PFSK-1 (cell line): ENCODE measurements around the gene DCLK3.

Source experiments
- FOXP2 ChIP-seq: optimal IDR thresholded peaks from 2 replicates; pipeline ENCODE3; 2011; ENCODE audit warnings: borderline replicate concordance, control low read depth, inconsistent platforms; ENCODE audit not compliant: insufficient read depth; ENCODE audit errors: extremely low read length, extremely low read depth
- POLR2AphosphoS5 ChIP-seq: IDR thresholded peaks from 2 replicates; pipeline ENCODE4 v1.6.1; 2012; ENCODE audit warnings: low read depth, mild to moderate bottlenecking, control low read depth, low read length, moderate library complexity
- SIN3A ChIP-seq: IDR thresholded peaks from 2 replicates; pipeline ENCODE4 v1.6.1; 2012; ENCODE audit warnings: mild to moderate bottlenecking, low read length, moderate library complexity, borderline replicate concordance; ENCODE audit not compliant: insufficient read depth
- TAF1 ChIP-seq: IDR thresholded peaks from 2 replicates; pipeline ENCODE4 v1.6.1; 2012; ENCODE audit warnings: low read length, control low read depth, borderline replicate concordance; ENCODE audit not compliant: insufficient read depth
- TF ChIP-seq, protein P1 (sequence below), 2 experiments: IDR thresholded peaks; 2 replicates each; pipeline versions ENCODE4 v1.6.1 to v1.8.0; 2011 to 2012; ENCODE audit warnings: low read depth in 2 of 2, low read length in 2 of 2, control low read depth in 1 of 2, inconsistent platforms in 1 of 2, mild to moderate bottlenecking in 1 of 2, moderate library complexity in 1 of 2; ENCODE audit not compliant: insufficient read depth in 1 of 2

Gene DCLK3

DNA sequence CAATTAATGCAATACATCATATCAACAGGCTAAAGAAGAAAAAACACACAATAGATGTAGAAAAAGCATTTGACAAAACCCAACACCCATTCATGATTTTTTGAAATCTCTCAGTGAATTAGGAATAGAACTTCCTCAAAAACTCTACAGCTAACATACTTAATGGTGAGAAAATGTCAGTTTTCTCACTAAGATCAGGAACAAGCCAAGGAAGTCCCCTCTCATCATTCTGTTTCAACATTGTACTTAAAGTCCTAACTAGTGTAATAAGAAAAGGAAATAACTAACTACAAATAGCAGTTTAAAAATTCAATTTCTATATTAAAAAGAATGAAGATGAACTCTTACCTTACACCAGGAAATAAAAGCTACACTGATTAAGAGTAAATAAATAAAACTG lies 77.8 kb downstream of the DCLK3 start:
- no peak for TF ChIP-seq FOXP2
- TF ChIP-seq SIN3A = no peak
- TF ChIP-seq TAF1 = no peak
- no peak for TF ChIP-seq POLR2AphosphoS5
- TF ChIP-seq, protein P1, sequence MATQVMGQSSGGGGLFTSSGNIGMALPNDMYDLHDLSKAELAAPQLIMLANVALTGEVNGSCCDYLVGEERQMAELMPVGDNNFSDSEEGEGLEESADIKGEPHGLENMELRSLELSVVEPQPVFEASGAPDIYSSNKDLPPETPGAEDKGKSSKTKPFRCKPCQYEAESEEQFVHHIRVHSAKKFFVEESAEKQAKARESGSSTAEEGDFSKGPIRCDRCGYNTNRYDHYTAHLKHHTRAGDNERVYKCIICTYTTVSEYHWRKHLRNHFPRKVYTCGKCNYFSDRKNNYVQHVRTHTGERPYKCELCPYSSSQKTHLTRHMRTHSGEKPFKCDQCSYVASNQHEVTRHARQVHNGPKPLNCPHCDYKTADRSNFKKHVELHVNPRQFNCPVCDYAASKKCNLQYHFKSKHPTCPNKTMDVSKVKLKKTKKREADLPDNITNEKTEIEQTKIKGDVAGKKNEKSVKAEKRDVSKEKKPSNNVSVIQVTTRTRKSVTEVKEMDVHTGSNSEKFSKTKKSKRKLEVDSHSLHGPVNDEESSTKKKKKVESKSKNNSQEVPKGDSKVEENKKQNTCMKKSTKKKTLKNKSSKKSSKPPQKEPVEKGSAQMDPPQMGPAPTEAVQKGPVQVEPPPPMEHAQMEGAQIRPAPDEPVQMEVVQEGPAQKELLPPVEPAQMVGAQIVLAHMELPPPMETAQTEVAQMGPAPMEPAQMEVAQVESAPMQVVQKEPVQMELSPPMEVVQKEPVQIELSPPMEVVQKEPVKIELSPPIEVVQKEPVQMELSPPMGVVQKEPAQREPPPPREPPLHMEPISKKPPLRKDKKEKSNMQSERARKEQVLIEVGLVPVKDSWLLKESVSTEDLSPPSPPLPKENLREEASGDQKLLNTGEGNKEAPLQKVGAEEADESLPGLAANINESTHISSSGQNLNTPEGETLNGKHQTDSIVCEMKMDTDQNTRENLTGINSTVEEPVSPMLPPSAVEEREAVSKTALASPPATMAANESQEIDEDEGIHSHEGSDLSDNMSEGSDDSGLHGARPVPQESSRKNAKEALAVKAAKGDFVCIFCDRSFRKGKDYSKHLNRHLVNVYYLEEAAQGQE (IDR thresholded peaks at IDR 0.05; ENCODE audit: insufficient read depth in 1 of 2, low read depth in 2 of 2, low read length in 2 of 2) = no peak

GRCh38 chr3:36681867-36682266 lies 82.5 kb downstream of the DCLK3 start:
- TF ChIP-seq FOXP2 = no peak
- TF ChIP-seq POLR2AphosphoS5 = no peak
- TF ChIP-seq SIN3A = no peak
- TF ChIP-seq TAF1 = no peak
- TF ChIP-seq, protein P1 (IDR thresholded peaks at IDR 0.05; ENCODE audit: insufficient read depth in 1 of 2, low read depth in 2 of 2, low read length in 2 of 2) = no peak

DNA sequence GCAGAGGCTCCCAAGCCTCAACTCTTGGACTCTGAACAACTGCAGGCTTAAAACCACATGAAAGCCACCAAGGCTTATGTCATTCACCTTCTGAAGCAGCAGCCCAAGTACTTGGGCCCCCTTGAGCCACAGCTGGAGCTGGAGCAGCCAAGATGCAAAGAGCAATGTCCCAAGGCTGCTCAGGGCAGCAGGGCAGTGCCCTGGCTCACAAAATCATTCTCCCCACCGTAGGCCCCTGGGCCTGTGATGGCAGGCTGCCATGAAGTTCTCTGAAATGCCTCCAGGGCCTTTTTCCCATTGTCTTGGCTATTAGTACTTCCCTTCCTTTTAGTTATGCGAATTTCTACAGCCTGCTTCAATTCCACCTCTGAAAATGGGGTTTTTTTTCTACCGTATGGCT lies 83.4 kb downstream of the DCLK3 start:
- TF ChIP-seq, protein P1 (IDR thresholded peaks at IDR 0.05; ENCODE audit: insufficient read depth in 1 of 2, low read depth in 2 of 2, low read length in 2 of 2) = no peak
- TF ChIP-seq TAF1 (no peak), FOXP2 (no peak), SIN3A (no peak), POLR2AphosphoS5 (no peak)

GRCh38 chr3:36679384-36680200 lies 84.8 kb downstream of the DCLK3 start:
- no peak for TF ChIP-seq FOXP2
- TF ChIP-seq, protein P1 (IDR thresholded peaks at IDR 0.05; ENCODE audit: insufficient read depth in 1 of 2, low read depth in 2 of 2, low read length in 2 of 2) = no peak
- TF ChIP-seq SIN3A = no peak
- TF ChIP-seq POLR2AphosphoS5 = no peak
- no peak for TF ChIP-seq TAF1
